MM.1S (cell line): ENCODE measurements around the gene DAAM1.

Experiments
- CTCF ChIP-seq: fragments of 300-600 bp; sonication (generic); IDR thresholded peaks from 2 replicates; pipeline ENCODE4 v1.5.1; 2016; ENCODE audit warnings: antibody characterized with exemption, low read length, mixed read lengths
- EZH2 ChIP-seq: fragments of 300-600 bp; sonication (generic); optimal IDR thresholded peaks from 2 replicates; pipeline ENCODE3; 2017; ENCODE audit warnings: low read depth, mild to moderate bottlenecking, antibody characterized with exemption, low read length, mixed read lengths
- EZH2phosphoT487 ChIP-seq: fragments of 300-600 bp; sonication (generic); IDR thresholded peaks from 2 replicates; pipeline ENCODE4 v1.6.1; 2018; ENCODE audit warnings: antibody characterized with exemption, low read length

DNA sequence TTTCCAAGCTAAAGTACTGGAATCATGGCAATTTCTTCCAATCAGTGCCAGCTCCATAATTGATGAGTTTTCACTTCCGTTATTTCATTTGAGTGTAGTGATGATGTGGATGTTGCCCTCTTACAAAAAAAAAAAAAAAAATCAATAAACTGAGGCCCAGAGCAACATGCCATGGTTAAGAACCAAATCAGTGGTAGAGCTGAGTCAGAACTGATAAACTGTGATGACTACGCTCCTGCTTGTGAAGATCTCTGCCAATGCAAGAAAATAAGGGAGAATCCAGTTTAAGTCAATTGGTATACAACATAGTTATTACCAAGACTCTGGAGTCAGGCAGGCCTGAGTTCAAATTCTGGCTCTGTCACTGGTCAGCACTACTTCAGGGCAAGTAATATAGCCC, 174.0 kb downstream of the DAAM1 start:
- TF ChIP-seq CTCF (no peak), EZH2 (no peak), EZH2phosphoT487 (no peak)
